Effector memory CD8-positive, alpha-beta T cell (primary cell): ENCODE data around the gene STEAP3.

Experiments
- ATAC-seq: fragments of 150-1000 bp; cut with Tn5 transposase; replicated peaks from 2 replicates; pipeline ENCODE4 v1.10.0; 2021; ENCODE audit warnings: mild to moderate bottlenecking, moderate library complexity
- DNase-seq, 3 experiments: peaks; one replicate each; pipeline ENCODE4 v3.0.0; 2021
- H3K27ac Mint-ChIP-seq, 2 donors: one replicate each; pipeline ENCODE4 v1.8.0; 2022; ENCODE audit warnings: mild to moderate bottlenecking in 2 of 2, mixed read lengths in 2 of 2, moderate library complexity in 2 of 2
- H3K27me3 Mint-ChIP-seq, 2 donors: one replicate each; pipeline ENCODE4 v1.8.0; 2022; ENCODE audit warnings: mixed read lengths in 2 of 2
- H3K36me3 Mint-ChIP-seq: one replicate; pipeline ENCODE4 v1.8.0; 2022; ENCODE audit warnings: mild to moderate bottlenecking, moderate library complexity, mixed read lengths; ENCODE audit not compliant: insufficient read depth
- H3K4me1 Mint-ChIP-seq, 2 donors: one replicate each; pipeline ENCODE4 v1.8.0; 2022; ENCODE audit warnings: low read depth in 2 of 2, mixed read lengths in 2 of 2
- H3K4me3 Mint-ChIP-seq, 2 donors: one replicate each; pipeline ENCODE4 v1.8.0; 2022; ENCODE audit warnings: mild to moderate bottlenecking in 2 of 2, mixed read lengths in 2 of 2, moderate library complexity in 2 of 2
- H3K9me3 Mint-ChIP-seq, 2 donors: one replicate each; pipeline ENCODE4 v1.8.0; 2022; ENCODE audit warnings: mixed read lengths in 2 of 2
- total RNA-seq, 9 experiments: gene quantifications; one replicate each; lab custom pipeline; 2026; lab: John Stamatoyannopoulos, UW

STEAP3 gene, protein sequence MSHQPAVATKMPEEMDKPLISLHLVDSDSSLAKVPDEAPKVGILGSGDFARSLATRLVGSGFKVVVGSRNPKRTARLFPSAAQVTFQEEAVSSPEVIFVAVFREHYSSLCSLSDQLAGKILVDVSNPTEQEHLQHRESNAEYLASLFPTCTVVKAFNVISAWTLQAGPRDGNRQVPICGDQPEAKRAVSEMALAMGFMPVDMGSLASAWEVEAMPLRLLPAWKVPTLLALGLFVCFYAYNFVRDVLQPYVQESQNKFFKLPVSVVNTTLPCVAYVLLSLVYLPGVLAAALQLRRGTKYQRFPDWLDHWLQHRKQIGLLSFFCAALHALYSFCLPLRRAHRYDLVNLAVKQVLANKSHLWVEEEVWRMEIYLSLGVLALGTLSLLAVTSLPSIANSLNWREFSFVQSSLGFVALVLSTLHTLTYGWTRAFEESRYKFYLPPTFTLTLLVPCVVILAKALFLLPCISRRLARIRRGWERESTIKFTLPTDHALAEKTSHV
- 0 to 0.72 (median 0.06) reads per million in 9 experiments for total RNA-seq

DNA sequence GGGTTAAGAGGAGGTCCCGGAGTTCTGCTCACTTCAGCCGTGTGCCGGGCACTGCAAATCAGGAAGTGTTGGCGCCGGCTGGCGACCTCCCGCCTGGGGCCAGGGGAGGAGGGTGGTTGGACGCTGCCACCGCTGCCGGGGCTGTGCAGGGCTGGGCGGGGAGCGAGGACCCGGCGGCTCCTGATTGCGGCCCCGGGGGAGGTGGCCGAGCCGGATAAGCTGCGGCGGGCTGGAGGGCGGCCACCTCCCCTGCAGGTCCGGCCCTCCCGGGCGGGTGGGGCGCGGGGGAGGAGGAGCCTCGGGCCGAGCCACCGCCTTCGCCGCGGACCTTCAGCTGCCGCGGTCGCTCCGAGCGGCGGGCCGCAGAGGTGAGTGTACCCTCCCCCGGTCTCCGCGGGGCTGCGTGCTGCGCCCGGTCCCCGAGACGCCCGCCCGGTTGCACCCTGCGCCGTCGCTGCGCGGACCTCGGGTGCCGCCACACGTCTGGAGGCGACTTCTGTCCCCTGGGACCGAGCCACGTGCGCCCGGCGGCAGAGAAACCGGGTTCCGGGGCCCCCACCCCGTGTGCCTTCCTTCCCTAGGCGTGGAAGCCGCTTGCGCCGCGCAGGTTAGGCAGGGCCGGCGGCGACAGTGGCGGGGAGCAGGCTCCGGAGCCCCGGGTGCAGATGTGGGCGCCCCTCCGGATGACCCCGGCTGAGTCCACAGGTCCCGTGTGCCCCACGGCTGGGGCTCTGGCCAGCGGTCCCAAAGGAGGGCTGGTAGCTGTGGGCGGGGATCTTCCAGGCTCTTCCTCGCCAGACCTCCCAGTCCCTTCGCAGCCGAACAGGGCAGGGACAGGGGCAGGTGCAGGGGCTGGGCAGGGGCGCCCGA, at the start of gene STEAP3:
STEAP3 (plus strand) TSS at position 314 of the 870 bp plus-strand sequence. CDS start 7,179 bp downstream, outside the sequence.
- no peak within 1 kb of the TSS for H3K27ac Mint-ChIP-seq
- H3K4me1 Mint-ChIP-seq, result no peaks in the 10 kb centered on the region
- H3K4me3 Mint-ChIP-seq, result peak within 1 kb of the TSS; percentile 38 to 61
- H3K27me3 Mint-ChIP-seq, result peaks cover 35 to 80% of the 10 kb centered on the region in 2 donors
- H3K36me3 Mint-ChIP-seq, result no peaks in the 10 kb centered on the region
- no peaks in the 10 kb centered on the region for H3K9me3 Mint-ChIP-seq
- ATAC-seq (peak; percentile 50), DNase-seq (no peak)

DNA sequence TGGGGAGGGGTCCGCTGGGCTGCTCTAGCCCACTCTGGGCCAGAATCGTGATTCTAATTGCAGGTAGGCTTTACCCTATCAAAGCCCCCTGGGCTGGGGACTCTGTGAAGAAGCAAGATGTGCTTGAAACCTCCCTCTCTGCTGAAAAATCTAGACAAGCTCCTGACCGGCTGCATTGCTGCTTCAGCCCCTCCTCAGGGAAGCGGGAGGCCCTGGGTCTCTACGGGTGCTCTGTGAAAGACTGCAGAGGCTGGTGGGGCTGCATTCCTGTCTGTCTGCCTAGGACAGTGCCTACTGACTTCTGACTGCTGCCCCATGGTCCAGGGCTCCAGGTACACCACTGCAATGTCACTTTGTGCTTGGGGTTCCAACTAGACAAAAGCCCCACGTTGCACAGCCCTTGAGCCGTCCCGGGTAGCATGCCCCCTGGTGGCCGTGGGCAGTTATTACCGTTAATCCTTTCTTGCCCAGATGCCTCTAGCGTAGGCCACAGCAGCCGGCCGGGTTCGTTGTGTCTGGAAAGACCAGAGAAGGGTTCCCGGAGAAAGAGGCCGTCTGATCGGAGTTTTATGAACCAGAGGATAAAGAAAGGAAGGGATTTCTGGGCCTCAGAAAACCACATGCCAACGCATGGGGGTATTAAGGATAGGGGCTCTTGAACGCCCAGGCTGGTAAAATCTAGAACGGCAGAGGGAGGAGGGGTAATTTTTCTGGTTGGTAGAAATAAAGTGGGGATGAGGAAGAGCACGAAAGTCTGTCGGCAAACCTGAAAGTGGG, 49.2 kb upstream of the STEAP3 start:
- peak; percentile 29 for ATAC-seq
- Mint-ChIP-seq H3K27me3 (peaks cover 0 to 27% of the 10 kb centered on the region in 2 donors), H3K27ac (no peak overlapping the region), H3K9me3 (no peaks in the 10 kb centered on the region), H3K36me3 (no peaks in the 10 kb centered on the region), H3K4me3 (no peak overlapping the region), H3K4me1 (no peaks in the 10 kb centered on the region)
- DNase-seq, result peak; percentile 8 to 21 (median 19)

DNA sequence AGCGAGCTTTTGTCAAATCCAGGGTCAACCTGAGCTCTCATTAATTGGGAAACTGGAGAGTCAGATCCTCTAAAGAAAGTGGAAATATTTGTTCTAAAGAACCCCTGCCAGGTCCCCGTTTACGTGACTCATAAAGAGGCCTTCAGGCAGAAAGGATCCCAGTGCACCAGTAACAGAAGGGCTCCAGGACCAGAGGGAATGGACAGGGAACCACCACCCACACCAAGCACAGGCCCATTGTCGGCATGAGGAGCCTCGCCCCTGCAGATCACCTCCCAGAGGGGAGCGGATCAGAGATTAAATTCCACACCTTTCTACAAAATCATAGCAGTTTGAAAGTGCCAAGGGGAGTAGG, 48.7 kb upstream of the STEAP3 start:
- Mint-ChIP-seq H3K27ac (no peak overlapping the region), H3K36me3 (no peaks in the 10 kb centered on the region), H3K4me1 (no peaks in the 10 kb centered on the region), H3K27me3 (peaks cover 0 to 24% of the 10 kb centered on the region in 2 donors), H3K4me3 (no peak overlapping the region), H3K9me3 (no peaks in the 10 kb centered on the region)
- ATAC-seq (no peak), DNase-seq (no peak)

DNA sequence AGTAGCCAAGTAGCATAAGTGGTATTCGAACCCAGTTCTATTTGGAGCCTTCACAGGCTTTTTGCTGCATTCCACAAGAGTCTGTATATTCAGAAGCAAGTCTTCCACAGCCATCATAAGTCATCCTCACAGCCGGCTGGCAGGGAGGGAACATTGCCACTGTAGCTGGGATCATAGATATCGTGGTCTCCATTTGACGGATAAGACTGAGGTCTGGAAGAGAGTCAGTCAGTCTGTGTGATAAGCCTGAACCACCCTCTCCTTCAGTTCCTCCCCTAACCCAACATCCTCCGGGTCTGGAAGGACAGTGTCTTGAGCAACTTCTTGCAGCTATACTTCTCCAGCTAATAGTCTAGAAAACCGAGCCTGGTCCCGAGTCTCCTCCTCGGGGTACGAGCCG, 48.1 kb upstream of the STEAP3 start:
- Mint-ChIP-seq H3K27ac (no peak overlapping the region), H3K27me3 (peaks cover 0 to 24% of the 10 kb centered on the region in 2 donors)
- ATAC-seq, result no peak

DNA sequence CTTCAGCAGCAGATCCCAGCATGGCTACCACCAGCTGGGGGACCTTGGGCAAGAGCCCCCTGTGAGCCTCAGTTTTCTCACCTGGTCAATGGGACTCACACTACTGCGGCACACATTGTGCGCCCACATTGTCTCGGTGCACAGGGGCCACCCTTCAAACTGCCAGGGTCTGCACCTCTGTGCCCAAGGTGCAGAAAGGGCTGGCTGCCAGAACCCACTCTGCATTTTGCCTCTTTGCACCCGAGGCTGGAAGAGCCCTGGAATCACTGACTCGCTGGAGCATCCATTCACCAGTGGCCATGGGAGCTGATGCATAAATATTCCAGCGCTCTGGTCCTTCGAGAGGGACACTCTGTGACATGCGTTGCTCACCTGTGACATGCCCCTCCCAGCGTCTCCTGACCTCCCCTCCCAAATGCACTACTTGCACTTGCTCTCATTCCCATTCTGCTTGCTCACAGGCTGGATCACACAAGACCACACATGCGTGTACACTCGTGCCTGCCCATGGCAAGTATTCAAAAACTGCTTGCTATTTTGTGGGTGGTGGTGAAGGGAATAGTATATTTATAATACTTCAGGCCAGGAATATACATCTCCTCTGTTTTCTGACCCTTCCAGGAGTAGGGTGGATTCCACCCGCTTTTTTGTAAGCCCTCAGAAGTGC, 46.3 kb upstream of the STEAP3 start:
- Mint-ChIP-seq H3K9me3 (no peaks in the 10 kb centered on the region), H3K36me3 (no peaks in the 10 kb centered on the region), H3K27me3 (peaks cover 0 to 16% of the 10 kb centered on the region in 2 donors), H3K27ac (no peak overlapping the region), H3K4me1 (no peaks in the 10 kb centered on the region), H3K4me3 (no peak overlapping the region)
- ATAC-seq, result no peak
- no peak for DNase-seq

More for the DNA sequence above, 48.1 kb upstream of the STEAP3 start:
- H3K4me1 Mint-ChIP-seq, result no peaks in the 10 kb centered on the region
- H3K4me3 Mint-ChIP-seq, result no peak overlapping the region
- no peaks in the 10 kb centered on the region for H3K9me3 Mint-ChIP-seq
- H3K36me3 Mint-ChIP-seq, result no peaks in the 10 kb centered on the region
- DNase-seq, result no peak

DNA sequence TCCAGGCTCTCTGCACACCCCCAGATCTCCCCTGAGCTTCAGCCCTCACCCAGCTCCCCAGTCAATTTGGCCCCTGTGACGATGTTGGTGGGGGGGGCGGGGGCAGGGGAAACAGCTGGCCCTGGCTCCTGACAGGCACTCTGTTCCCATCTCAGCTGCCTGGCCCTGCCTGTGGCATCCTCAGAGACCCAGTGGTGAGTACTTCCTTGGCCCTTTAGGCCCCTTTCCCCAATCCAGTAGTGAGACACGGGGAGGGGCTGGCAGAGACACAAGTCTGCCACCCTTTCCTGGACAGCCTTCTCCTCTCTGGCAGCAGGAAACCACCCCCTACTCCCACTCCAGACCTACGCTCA, 45.8 kb upstream of the STEAP3 start:
- Mint-ChIP-seq H3K4me3 (no peak overlapping the region), H3K9me3 (no peaks in the 10 kb centered on the region), H3K27ac (no peak overlapping the region), H3K36me3 (no peaks in the 10 kb centered on the region), H3K4me1 (no peaks in the 10 kb centered on the region), H3K27me3 (peaks cover 0 to 16% of the 10 kb centered on the region in 2 donors)
- ATAC-seq (no peak), DNase-seq (no peak)

DNA sequence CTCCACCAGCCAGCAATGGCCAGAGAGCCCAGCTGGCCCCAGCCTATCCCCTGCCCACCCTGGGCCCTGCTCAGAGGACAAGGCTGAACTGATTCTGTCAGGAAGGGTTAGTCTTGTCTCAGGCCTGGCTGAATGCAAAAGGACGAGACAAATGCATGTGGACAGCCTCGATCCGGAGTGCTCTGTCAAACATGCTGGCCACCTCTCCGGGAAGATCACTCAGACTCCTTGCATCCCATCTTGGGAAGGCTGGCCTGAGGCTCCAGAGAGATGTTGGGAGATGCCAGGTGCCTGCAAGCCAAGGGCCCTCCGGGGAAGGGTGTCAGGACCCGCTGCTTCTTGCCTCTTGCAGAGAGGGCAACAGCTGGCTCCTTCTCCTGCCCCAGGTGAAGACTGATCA, 44.9 kb upstream of the STEAP3 start:
- Mint-ChIP-seq H3K36me3 (no peaks in the 10 kb centered on the region), H3K27me3 (peaks cover 0 to 16% of the 10 kb centered on the region in 2 donors), H3K4me3 (no peak overlapping the region), H3K9me3 (no peaks in the 10 kb centered on the region), H3K27ac (no peak overlapping the region), H3K4me1 (no peaks in the 10 kb centered on the region)
- DNase-seq, result no peak
- ATAC-seq, result no peak

DNA sequence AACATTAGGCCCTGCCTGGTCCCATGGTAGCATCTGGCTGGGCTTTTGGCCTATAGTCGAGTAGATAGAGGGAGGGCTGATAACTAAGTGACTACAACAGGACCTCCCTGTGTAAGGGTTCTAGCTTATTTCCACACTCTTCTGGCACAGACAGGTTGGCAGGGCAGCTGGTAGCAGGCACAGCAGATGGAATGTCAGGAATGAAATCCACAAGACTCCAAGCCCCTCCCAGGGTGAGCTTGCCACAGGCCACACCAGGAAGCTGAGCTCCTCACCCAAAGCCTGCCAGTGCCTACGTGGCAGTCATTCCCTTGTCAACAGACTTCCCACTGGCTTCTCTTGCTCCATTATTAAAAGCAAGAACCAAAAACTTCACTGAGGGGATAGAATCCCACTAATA, 44.4 kb upstream of the STEAP3 start:
- DNase-seq (no peak), ATAC-seq (no peak)
- no peak overlapping the region for H3K4me3 Mint-ChIP-seq
- H3K27me3 Mint-ChIP-seq, result peaks cover 0 to 16% of the 10 kb centered on the region in 2 donors
- no peak overlapping the region for H3K27ac Mint-ChIP-seq
- no peaks in the 10 kb centered on the region for H3K36me3 Mint-ChIP-seq
- no peaks in the 10 kb centered on the region for H3K4me1 Mint-ChIP-seq
- H3K9me3 Mint-ChIP-seq, result no peaks in the 10 kb centered on the region

DNA sequence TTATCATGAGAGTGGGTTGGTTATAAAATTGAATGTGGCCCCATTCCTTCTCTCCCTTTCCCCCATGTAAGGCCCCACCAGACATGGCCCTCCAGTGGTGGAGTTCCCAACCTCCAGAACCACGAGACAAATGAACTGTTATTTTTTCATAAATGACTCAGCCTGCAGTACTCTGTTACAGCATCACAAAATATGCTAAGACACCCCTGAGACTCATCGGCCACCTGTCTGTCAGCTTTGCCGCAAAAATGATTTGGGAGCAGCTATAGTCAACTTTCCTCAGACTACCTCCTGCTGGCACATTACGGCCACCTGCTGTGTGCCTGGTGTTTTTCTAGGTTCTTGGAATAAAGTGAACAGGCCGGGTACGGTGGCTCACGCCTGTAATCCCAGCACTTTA, 43.6 kb upstream of the STEAP3 start:
- Mint-ChIP-seq H3K27ac (no peak overlapping the region), H3K9me3 (no peaks in the 10 kb centered on the region), H3K4me1 (no peaks in the 10 kb centered on the region), H3K4me3 (no peak overlapping the region), H3K36me3 (no peaks in the 10 kb centered on the region), H3K27me3 (peaks cover 0 to 16% of the 10 kb centered on the region in 2 donors)
- no peak for ATAC-seq
- DNase-seq, result no peak

DNA sequence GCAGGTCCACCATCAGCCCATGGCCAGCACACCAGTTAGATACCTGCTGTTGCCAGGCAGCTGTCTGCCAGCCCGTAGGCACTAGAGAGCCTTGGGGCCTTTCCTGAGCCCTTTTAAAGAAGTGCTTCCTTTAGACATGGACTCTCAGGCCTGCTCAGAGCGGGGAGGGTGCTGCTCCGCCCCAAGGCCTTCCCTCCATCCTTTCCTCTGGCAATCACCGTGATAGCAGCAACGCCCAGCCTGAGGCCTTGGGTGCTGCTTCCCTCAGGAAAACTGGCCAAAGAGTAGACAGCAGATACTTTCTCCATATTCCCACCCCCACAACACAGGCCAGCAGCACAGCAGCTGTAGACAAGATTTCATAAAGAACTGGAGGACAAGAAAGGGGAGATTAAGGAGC, 42.7 kb upstream of the STEAP3 start:
- Mint-ChIP-seq H3K36me3 (no peaks in the 10 kb centered on the region), H3K4me1 (no peaks in the 10 kb centered on the region), H3K9me3 (no peaks in the 10 kb centered on the region), H3K4me3 (no peak overlapping the region), H3K27ac (no peak overlapping the region), H3K27me3 (peaks cover 0 to 17% of the 10 kb centered on the region in 2 donors)
- ATAC-seq (no peak), DNase-seq (no peak)

DNA sequence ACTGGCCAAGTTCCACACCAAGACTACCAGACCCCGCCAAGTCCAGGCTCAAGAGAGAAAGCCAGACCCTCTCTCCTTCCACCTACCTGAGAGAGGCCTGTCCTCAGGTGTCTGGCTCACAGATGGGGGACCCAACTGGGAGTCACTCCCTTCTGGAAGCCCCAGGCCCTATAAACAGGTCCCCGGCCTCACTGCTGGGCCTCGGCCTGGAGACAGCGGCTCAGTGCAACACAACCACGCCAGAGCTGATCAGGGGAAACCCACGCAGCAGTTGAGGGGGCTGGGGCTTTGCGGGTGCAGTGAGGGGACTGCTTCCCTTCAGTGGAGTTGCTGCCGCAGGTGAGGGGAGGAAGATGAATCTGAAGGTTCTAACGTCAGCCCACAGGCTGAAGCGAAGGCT, 42.2 kb upstream of the STEAP3 start:
- H3K4me3 Mint-ChIP-seq, result no peak overlapping the region
- H3K4me1 Mint-ChIP-seq, result no peaks in the 10 kb centered on the region
- no peak for DNase-seq
- H3K36me3 Mint-ChIP-seq, result no peaks in the 10 kb centered on the region
- ATAC-seq, result no peak
- no peaks in the 10 kb centered on the region for H3K9me3 Mint-ChIP-seq
- peaks cover 3 to 22% of the 10 kb centered on the region in 2 donors for H3K27me3 Mint-ChIP-seq
- H3K27ac Mint-ChIP-seq, result no peak overlapping the region

DNA sequence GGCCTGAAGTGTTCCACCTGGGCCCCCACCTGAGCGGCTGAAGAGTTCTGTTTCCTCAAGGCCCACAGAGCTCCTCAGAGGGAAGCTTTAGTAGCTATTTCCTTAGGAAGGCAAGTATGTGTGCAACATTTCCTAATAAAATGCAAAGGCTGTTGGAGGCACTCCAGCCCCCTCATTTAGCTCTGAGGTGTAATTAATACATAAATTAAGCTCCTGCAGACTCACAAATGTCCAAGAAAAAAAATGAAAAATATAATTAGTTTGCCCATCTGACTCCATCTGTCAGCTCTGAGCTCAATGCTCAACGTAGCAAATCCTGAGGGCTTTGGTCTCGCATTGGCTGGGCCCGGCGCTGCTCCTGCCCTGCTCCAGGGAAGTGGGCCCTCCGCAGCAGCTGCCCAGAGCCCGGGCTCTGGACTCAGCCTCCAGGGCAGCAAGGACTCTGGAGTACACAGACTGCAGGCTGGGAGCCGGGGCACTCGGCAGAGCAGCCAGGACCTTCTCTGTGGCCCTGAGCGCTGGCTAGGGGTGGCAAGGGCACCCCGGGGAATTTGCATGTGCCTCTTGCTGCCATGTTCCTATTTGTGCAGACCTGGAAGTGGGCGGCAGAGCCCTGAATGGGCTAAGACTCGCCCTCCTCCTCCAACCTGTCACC, 41.7 kb upstream of the STEAP3 start:
- H3K4me3 Mint-ChIP-seq, result no peak overlapping the region
- H3K4me1 Mint-ChIP-seq, result no peaks in the 10 kb centered on the region
- no peak overlapping the region for H3K27ac Mint-ChIP-seq
- DNase-seq, result no peak
- H3K36me3 Mint-ChIP-seq, result no peaks in the 10 kb centered on the region
- ATAC-seq, result no peak
- H3K9me3 Mint-ChIP-seq, result no peaks in the 10 kb centered on the region
- H3K27me3 Mint-ChIP-seq, result peaks cover 5 to 25% of the 10 kb centered on the region in 2 donors
